ENCODE data around the gene LTBP4.

DNA sequence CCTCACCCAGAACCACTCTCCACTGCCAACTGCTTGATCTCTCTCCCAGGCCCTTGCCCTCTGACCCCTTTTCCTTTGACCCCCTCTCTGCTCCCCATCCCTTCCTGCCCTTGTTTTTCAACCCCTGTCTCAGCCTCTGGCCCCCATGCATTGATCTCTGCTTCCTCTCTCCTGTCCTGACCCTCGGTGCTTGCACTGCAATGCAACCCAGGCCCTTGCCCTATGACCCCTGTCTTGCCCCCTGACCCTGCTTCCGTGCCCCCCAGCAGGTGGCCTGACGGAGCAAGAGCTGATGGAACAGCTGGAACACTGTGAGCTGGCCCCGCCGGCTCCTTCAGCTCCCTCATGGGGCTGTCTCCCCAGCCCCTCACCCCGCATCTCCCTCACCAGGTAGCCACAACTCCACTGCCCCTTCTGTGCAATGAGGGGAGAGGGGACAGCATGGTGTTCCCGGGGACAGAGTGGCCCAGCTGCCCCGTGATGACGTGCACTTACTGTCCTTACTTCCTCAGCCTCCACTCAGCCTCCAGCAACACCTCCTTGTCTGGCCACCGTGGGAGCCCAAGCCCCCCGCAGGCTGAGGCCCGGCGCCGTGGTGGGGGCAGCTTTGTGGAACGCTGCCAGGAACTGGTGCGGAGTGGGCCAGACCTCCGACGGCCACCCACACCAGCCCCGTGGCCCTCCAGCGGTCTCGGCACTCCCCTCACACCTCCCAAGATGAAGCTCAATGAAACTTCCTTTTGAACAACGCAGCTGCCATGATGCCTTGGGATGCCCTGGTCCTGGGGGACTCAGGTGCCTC is 10.5 kb upstream of the LTBP4 start:
- TF ChIP-seq CTCF (IDR thresholded peaks at IDR 0.05) = no peak
- no peak for TF ChIP-seq POLR2A (IDR thresholded peaks at IDR 0.05)
- no peak for TF ChIP-seq EP300 (IDR thresholded peaks at IDR 0.05)

Data from sigmoid colon (tissue), 4 donors.